Prostate gland (tissue), 2 donors: ENCODE data around the gene UBE2D2. TPM values are rescaled to one million over a fixed set of nuclear protein-coding genes. Genes with fewer than 3 reads are reported as not detected.

Experiments used
- DNase-seq: peaks from one replicate; pipeline ENCODE4 v3.0.0-alpha.2; 2019; ENCODE audit warnings: low spot score
- H3K27ac ChIP-seq, 2 donors: fragments of 200-600 bp; sonication (generic); 2 replicates each; pipeline ENCODE4 v1.5.1; 2017 to 2019
- H3K27me3 ChIP-seq: fragments of 200-600 bp; sonication (generic); replicated peaks from 2 replicates; pipeline ENCODE4 v1.5.1; 2019; ENCODE audit not compliant: insufficient read depth
- H3K36me3 ChIP-seq, 2 donors: fragments of 200-600 bp; sonication (generic); 1 replicate in 1 of 2; 2 replicates in 1 of 2; pipeline versions ENCODE4 v1.5.1 to v1.8.1; 2017 to 2019
- H3K4me1 ChIP-seq: fragments of 200-600 bp; sonication (generic); replicated peaks from 2 replicates; pipeline ENCODE4 v1.5.1; 2019
- H3K4me3 ChIP-seq, 2 donors: fragments of 200-600 bp; sonication (generic); 2 replicates each; pipeline ENCODE4 v1.5.1; 2017 to 2019
- H3K9me3 ChIP-seq: fragments of 200-600 bp; sonication (generic); 2 replicates; pipeline ENCODE4 v1.5.1; 2017
- POLR2A ChIP-seq: fragments of 450-650 bp; IDR thresholded peaks from one replicate; pipeline ENCODE4 v1.6.1; 2016; ENCODE audit warnings: antibody characterized with exemption, mild to moderate bottlenecking
- POLR2AphosphoS5 ChIP-seq: sonication (generic); formaldehyde crosslinking; IDR thresholded peaks from one replicate; pipeline ENCODE4 v1.6.1; 2017; ENCODE audit warnings: antibody characterized with exemption
- WGBS: methylation state at CpG from one replicate; pipeline ENCODE4 v1.1.5; 2018; 5-methylcytosine and 5-hydroxymethylcytosine counted together
- intact Hi-C: fragments of 100-400 bp; cut with DNase I; formaldehyde crosslinking; loops from one replicate; pipeline ENCODE4 v1.14.2; 2022
- total RNA-seq, 2 donors: library from RNA; depleted of rRNA; stranded (reverse); fragments of >200 nt; gene quantifications; one replicate each; pipeline ENCODE4 v1.1.0, GENCODE V29; 2016
- TF ChIP-seq, protein P1 (sequence below), 4 experiments: fragments of 200-600 bp in 2 of 4; fragments of 450-650 bp in 2 of 4; sonication (generic) in 2 of 4; IDR thresholded peaks; 1 replicate in 3 of 4; 2 replicates in 1 of 4; pipeline ENCODE4 v1.5.1; 2016 to 2019; ENCODE audit warnings: antibody characterized with exemption in 4 of 4, mild to moderate bottlenecking in 2 of 4, moderate library complexity in 2 of 4

Gene UBE2D2
- total RNA-seq, 2 donors from 2014 or later = 90.3 to 96.3 TPM

DNA sequence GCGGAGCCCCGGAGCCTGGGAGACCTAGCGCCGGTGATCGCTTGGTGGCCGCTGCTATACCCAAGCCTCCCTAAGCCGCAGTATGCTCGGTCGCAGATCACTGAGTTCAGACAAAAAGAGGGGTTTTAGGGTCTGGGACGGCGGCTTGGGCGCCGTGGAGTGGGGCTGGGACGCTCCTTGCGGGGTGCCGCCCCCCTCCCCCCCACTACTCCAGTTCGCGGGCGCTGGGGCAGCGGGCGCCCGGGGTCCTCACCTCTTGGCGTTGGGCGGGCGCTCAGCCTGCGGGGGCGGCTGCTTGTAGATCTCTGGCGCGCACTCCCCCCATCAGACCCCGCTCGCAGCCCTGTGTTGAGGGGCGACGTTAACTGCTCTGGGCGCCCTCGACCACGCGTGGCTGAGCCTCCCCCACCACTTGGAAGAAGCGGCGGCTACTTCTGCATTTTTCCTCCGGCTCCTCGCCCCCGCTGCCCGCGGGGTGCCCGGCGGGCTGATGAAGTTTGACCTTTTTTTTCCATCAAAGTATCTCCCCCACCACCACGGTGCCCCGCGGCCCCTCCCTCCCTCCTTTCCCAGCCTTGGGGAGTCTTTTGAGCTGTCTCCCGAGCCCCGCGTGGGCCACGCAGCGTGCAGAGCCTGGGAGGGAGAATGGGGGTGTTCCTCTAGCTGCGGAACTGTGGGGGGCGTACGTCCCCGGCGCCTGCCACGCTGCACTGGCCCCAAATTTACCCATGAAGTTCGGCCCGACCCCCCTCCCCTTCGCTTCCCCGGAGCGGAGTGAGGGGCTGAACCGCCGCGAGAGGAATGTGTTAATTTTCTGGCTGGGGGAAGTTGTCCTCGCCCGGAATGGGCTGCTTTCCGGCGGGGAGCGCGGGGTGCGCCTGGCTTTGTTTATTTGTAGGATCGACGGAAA is 88.2 kb downstream of the UBE2D2 start:
- H3K4me1 ChIP-seq = peaks cover 16% of the 10 kb centered on the region
- peak overlapping the region; percentile 79 to 89 for H3K4me3 ChIP-seq
- no peak for TF ChIP-seq POLR2A
- no peak for TF ChIP-seq POLR2AphosphoS5
- TF ChIP-seq, protein P1, sequence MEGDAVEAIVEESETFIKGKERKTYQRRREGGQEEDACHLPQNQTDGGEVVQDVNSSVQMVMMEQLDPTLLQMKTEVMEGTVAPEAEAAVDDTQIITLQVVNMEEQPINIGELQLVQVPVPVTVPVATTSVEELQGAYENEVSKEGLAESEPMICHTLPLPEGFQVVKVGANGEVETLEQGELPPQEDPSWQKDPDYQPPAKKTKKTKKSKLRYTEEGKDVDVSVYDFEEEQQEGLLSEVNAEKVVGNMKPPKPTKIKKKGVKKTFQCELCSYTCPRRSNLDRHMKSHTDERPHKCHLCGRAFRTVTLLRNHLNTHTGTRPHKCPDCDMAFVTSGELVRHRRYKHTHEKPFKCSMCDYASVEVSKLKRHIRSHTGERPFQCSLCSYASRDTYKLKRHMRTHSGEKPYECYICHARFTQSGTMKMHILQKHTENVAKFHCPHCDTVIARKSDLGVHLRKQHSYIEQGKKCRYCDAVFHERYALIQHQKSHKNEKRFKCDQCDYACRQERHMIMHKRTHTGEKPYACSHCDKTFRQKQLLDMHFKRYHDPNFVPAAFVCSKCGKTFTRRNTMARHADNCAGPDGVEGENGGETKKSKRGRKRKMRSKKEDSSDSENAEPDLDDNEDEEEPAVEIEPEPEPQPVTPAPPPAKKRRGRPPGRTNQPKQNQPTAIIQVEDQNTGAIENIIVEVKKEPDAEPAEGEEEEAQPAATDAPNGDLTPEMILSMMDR (IDR thresholded peaks at IDR 0.05) = no peak
- H3K27ac ChIP-seq = peak overlapping the region; percentile 88 to 94
- WGBS = under 1% methylated on average over 58 of the region's 77 CpGs
- H3K9me3 ChIP-seq = no peaks in the 10 kb centered on the region
- no peaks in the 10 kb centered on the region for H3K36me3 ChIP-seq
- intact Hi-C loops = no loop called here
- H3K27me3 ChIP-seq = no peaks in the 10 kb centered on the region
- DNase-seq = no peak

DNA sequence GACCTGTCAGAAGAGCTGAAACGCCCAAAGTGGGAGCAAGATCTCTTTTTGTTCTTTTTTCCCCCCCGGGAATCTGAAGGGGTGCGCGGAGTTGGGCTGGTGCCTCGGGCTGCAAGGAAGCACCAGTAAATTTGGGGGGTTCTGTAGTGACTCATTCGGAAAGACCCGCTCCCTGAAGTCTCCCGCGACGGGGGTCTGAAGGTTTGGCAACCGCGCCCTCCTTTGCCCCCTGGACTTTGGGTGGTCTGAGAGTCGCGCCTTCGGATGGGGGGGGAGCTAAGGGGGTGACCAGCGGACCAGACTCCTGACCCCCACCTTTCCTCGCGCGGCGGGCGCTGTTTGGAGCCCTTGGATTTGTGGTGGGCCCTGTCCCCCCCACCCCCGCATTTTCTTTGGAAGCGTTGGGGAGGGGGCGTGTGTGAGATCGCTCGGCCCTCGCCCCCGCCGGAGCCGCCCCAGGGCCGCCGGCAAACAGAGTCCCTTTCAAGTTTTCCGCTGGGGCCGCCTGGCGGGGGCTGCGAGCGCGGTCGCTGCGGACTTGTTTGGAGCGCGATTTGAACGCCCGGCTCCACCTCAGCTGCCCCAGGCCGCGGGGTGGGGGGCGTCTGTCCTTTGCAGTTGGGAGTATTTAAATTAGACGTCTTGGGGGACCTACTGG is 89.0 kb downstream of the UBE2D2 start:
- Histone ChIP-seq H3K27ac (peak overlapping the region; percentile 88 to 94), H3K4me3 (peak overlapping the region; percentile 79 to 89), H3K27me3 (no peaks in the 10 kb centered on the region), H3K4me1 (peaks cover 23% of the 10 kb centered on the region), H3K9me3 (no peaks in the 10 kb centered on the region), H3K36me3 (no peaks in the 10 kb centered on the region)
- intact Hi-C loops = no loop called here
- DNase-seq = no peak
- no peak for TF ChIP-seq POLR2A
- TF ChIP-seq, protein P1 (IDR thresholded peaks at IDR 0.05) = peak in 2 of 4 experiments; percentile 50 to 57
- no peak for TF ChIP-seq POLR2AphosphoS5
- WGBS = under 1% methylated on average over 28 of the region's 48 CpGs

DNA sequence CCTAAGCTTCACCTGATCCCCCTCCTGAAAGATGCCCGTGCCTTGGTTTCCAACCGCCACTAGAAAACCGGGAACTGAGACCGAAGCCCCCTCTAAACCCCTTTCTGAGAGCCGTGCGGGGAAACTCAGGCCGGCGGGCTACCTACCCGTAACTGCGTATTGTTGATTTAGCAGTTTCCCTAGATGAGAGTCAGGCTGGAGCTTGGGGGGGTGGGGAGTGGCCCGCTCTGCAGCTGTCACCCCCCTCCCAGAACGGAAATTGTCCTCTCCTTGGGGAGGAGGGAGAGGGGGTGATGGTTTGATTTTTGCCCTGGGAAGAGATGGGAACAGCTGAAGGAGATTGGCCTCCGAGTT is 89.5 kb downstream of the UBE2D2 start:
- intact Hi-C loops = no loop called here
- Histone ChIP-seq H3K27me3 (no peaks in the 10 kb centered on the region), H3K27ac (peak overlapping the region; percentile 88 to 94), H3K9me3 (no peaks in the 10 kb centered on the region), H3K4me1 (peaks cover 28% of the 10 kb centered on the region), H3K4me3 (peak overlapping the region; percentile 79 to 89), H3K36me3 (no peaks in the 10 kb centered on the region)
- no peak for DNase-seq
- TF ChIP-seq POLR2AphosphoS5 (no peak), POLR2A (no peak)
- TF ChIP-seq, protein P1 (IDR thresholded peaks at IDR 0.05) = no peak
- WGBS = 51% methylated on average over 13 of the region's 13 CpGs

DNA sequence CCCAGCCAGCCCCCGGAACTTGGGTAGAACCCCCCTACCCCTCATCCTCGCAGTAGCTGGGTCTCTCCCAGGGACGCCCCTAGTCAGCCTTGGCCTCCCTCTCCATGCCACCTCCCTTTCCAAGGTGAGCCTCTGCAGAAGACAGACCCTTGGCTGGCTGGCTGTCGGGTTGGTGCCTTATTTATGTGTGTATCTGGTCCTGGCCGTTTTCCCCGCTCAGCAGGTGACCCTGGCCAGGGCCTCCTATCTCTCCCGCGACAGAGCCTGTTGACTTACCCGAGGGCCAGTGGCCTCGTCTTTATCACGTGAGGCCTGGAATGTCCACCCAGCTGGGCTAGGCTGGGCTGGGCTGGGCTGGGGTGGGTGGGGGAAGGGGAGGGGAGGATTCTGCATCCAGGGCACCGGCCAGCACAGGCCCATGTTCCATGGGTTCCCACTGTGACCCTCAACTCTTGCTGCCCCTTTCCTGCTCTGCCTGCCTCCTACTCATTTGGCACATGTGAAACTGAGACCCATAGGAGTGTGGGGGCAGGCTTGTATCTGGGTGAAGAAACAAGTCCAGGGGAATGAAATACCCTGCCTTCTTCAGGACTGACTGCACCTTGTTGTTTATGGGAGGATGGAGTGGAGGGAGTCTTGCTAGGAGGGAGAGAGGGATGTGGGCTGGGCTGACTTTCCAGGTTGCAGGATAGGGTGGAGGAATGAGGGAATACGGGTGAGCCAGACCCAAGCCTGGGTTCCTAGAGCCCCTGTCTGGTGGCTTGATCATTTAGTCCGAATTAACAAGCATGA is 90.1 kb downstream of the UBE2D2 start:
- H3K4me1 ChIP-seq = peaks cover 34% of the 10 kb centered on the region
- H3K36me3 ChIP-seq = no peaks in the 10 kb centered on the region
- intact Hi-C loops = no loop called here
- H3K4me3 ChIP-seq = peak overlapping the region; percentile 79 to 89
- TF ChIP-seq, protein P1 (IDR thresholded peaks at IDR 0.05) = no peak
- TF ChIP-seq POLR2AphosphoS5 (peak; percentile 54), POLR2A (peak; percentile 23)
- H3K27ac ChIP-seq = peak overlapping the region; percentile 88 to 94
- H3K9me3 ChIP-seq = no peaks in the 10 kb centered on the region
- no peaks in the 10 kb centered on the region for H3K27me3 ChIP-seq
- peak; percentile 69 for DNase-seq
- 40% methylated on average over 14 of the region's 14 CpGs for WGBS
